C4-2B (cell line): ENCODE measurements around the gene B4GAT1.

Experiments
- H3K27ac ChIP-seq: fragments of 450-650 bp; 2 replicates; pipeline ENCODE4 v1.5.1; 2017
- ZFX ChIP-seq: fragments of 450-650 bp; IDR thresholded peaks from 2 replicates; pipeline ENCODE4 v1.6.1; 2017
- TF ChIP-seq, protein P1 (sequence below): fragments of 450-650 bp; conservative IDR thresholded peaks from 2 replicates; pipeline ENCODE4 v1.5.1; 2017; ENCODE audit warnings: mild to moderate bottlenecking

The B4GAT1 gene

DNA sequence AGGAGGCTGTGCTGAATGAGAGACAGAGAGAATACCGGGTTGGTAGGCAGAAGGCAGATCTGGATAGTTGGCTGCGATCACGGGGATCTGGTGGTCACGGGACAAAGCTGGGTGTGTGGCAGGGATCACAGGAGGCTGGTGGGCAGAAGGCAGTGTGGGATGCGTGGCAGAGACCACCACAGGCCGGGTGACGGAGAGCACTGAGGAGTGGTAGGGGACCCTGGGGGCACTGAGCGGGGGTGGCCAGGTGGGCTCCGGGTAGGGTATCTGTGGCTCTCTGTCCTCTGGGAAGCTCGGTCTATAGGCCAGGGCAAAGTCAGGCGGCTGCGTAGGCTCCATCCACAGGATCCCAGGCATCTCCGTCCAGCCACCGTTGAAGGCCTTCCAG lies 31.9 kb downstream of the B4GAT1 start:
- no peak overlapping the region for H3K27ac ChIP-seq
- TF ChIP-seq ZFX, result no peak
- TF ChIP-seq, protein P1, sequence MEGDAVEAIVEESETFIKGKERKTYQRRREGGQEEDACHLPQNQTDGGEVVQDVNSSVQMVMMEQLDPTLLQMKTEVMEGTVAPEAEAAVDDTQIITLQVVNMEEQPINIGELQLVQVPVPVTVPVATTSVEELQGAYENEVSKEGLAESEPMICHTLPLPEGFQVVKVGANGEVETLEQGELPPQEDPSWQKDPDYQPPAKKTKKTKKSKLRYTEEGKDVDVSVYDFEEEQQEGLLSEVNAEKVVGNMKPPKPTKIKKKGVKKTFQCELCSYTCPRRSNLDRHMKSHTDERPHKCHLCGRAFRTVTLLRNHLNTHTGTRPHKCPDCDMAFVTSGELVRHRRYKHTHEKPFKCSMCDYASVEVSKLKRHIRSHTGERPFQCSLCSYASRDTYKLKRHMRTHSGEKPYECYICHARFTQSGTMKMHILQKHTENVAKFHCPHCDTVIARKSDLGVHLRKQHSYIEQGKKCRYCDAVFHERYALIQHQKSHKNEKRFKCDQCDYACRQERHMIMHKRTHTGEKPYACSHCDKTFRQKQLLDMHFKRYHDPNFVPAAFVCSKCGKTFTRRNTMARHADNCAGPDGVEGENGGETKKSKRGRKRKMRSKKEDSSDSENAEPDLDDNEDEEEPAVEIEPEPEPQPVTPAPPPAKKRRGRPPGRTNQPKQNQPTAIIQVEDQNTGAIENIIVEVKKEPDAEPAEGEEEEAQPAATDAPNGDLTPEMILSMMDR, result no peak

DNA sequence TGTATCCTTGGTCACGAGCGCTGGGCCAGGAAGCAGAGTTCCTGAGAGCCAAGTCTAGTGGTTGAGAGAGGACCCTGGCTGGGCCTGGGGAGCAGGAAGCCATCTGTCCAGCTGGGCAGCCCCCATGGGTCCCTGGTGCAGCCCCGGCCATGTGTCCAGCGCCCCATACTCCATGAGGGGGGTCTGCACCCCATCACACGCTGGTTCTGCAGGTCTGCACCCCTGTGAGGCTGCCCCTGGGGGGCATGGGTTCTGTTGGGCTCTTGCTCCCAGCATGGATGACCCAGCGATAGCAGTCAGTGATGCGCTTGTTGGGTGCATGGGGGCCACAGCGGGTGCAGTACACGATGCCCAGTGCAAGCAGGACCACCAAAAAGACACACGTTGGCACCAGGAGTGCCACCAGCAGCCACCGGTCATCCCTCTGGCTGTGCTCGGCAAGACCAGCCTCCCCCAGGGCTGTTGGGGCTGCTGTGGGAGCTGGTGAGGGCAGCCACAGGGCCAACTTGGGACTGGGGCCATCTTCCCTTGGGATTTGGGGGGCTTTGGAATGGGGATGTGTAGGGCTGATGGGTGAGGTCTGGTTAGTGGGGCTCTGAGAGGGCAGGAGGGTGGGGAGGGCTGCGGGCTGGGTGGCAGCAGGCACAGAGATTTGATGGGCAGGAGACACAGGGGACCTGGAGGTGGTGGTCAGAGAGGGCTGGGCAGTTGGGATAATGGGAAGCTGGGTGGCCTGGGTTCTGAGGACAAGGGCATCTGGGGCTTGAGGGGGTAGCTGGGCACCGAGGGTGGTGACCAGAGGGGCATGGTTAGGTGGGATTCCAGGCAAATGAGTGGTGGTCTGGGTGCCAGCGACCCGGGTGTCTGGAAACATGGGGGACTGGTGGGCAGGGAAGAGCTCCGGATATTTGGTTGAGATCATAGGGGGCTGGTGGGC lies 32.6 kb downstream of the B4GAT1 start:
- H3K27ac ChIP-seq, result no peak overlapping the region
- TF ChIP-seq, protein P1, result no peak
- no peak for TF ChIP-seq ZFX

DNA sequence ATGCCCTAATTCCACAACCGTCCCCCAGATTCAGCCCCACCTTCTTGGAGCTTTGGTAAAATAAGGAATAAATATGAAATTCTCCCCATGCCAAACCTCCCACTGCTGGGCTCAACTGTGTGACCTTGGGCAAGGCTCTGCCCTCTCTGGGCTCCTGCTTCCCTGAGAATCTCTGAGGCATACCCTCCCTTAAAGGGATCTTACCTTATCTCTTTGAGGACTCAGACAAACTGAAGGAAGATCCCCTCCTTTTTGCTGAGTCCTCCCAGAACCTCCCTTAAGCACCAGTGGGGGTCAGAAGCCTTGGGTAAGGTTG lies 33.3 kb downstream of the B4GAT1 start:
- TF ChIP-seq, protein P1, result no peak
- no peak for TF ChIP-seq ZFX
- H3K27ac ChIP-seq, result no peak overlapping the region

DNA sequence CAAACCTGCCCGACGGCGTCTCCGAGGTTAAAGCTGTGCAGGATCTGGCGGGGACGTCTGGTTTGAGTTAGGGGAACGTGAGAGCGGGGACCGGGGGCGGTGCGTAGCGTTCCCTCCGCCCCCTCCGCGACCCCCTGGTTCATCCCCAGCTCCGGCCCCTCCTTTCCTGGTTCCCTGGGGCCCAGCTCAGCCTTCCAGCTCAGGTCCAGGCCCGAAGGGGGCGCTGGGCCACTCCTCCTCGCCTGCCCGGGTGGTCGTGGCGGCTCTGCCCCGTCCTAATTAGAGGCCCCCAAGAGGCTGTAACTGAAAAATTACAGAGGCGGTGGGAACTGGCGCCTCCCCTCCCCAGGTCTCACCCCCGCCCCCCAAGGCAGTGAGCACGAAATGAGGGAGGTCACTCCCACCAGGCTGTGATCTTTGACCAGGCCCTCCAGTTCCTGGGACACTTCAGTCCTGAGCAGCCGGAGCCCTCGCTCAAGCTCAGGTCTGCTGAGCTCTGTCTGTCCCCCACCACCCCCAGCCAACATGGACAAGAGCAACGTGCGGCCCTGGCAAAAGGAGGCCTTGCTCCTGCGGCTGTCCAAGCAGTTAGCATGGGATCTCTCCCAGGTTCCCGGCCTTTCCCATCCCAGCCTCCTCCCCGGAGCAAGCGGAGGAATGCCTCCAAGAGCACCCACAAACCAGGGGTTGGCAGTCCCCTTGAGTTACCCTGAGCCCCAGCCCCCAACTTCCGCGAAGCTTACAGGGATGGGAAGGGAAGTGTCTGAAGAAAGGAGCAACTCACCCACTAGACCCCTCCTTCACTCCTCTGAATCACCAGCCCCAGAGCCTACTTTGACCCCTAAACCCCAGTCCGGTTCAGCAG lies 33.9 kb downstream of the B4GAT1 start:
- TF ChIP-seq, protein P1, result no peak
- TF ChIP-seq ZFX, result no peak
- H3K27ac ChIP-seq, result peak overlapping the region; percentile 23

DNA sequence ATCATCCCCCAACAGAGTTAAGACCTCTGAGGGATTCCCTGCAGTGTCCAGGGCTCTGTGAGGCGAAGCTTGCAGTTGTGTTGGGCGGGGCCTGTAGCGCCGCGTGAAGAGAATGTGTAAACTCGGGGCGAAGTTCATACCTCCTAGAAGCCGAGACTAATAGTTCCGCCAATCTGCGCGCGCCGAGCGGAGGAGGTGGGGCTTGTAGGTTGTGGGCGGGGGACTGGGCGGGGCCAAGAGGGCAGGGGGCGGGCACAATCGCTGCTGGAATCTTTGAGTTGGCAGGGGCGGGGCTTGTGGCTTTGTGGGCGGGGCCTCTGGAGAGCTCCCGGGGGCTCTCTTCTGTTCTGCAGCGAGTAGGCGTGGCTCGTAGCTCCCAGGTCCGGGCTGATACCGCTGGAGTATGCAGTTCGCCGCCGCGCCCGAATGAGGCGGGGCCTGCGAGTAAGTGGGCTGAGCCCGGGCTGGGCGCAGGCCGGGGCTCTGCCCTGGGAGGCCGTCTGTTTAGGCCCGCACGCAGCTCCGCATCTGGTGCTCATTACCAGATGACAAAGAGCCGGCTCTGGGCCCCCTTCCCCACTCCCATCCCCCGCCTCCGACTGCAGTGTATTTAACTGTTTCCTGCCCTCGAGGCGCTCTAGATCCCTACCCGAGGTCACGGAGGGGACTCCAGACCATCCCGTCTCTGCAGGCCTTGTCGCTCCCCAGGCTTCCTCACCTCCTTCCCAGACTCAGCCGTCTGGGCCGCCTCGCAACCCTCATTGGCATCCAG lies 34.7 kb downstream of the B4GAT1 start:
- H3K27ac ChIP-seq, result peak overlapping the region; percentile 48
- no peak for TF ChIP-seq ZFX
- TF ChIP-seq, protein P1, result no peak

DNA sequence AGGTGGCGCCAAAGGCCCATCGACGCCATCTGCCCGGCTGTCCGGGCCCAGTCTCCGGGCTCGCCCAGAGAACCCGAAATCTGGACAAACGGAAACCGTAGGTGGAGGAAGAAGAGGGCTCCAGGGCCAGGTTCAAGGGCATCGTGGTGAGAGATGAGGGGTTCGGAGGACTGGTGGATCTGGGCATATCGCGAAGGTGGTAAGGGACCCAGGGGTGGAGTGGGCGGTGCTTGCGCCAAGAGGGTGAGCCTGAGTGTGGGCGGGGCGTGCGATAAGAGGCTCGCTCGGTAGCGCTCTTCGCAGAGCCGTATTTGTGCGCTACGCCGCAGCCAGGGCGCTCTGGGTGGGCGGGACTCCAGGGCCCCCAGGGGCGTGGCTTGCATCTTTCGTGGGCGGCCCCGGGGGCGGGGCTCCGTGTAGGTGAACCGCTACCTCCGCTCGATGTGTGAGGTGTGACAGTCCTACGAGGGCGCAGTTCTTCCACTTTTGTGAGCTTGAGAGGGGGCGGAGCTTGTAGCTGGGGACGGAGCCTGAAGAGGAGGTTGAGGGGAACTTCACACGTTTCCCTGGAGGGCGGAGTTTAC lies 35.4 kb downstream of the B4GAT1 start:
- no peak for TF ChIP-seq ZFX
- TF ChIP-seq, protein P1, result peak; percentile 87
- H3K27ac ChIP-seq, result peak overlapping the region; percentile 48
